Activated naive CD8-positive, alpha-beta T cell treated with anti-CD3 and anti-CD28 coated beads, Interleukin-2, amount 50 U/mL, for 24 hours (primary cell): Measurements from ENCODE around the gene SORCS2.

Experiments used
- ATAC-seq: fragments of 150-1000 bp; cut with Tn5 transposase; one replicate; pipeline ENCODE4 v1.10.0; 2021
- DNase-seq: peaks from one replicate; pipeline ENCODE4 v3.0.0; 2021
- H3K27ac Mint-ChIP-seq: one replicate; pipeline ENCODE4 v1.8.0; 2021; ENCODE audit warnings: mild to moderate bottlenecking, mixed read lengths
- H3K27me3 Mint-ChIP-seq: one replicate; pipeline ENCODE4 v1.8.0; 2021; ENCODE audit warnings: mixed read lengths
- H3K36me3 Mint-ChIP-seq: one replicate; pipeline ENCODE4 v1.8.0; 2021; ENCODE audit warnings: low read depth, mixed read lengths
- H3K4me1 Mint-ChIP-seq: one replicate; pipeline ENCODE4 v1.8.0; 2021; ENCODE audit warnings: mixed read lengths
- H3K4me3 Mint-ChIP-seq: one replicate; pipeline ENCODE4 v1.8.0; 2021; ENCODE audit warnings: mild to moderate bottlenecking, moderate library complexity, mixed read lengths
- H3K9me3 Mint-ChIP-seq: one replicate; pipeline ENCODE4 v1.8.0; 2021; ENCODE audit warnings: mixed read lengths

The SORCS2 gene

DNA sequence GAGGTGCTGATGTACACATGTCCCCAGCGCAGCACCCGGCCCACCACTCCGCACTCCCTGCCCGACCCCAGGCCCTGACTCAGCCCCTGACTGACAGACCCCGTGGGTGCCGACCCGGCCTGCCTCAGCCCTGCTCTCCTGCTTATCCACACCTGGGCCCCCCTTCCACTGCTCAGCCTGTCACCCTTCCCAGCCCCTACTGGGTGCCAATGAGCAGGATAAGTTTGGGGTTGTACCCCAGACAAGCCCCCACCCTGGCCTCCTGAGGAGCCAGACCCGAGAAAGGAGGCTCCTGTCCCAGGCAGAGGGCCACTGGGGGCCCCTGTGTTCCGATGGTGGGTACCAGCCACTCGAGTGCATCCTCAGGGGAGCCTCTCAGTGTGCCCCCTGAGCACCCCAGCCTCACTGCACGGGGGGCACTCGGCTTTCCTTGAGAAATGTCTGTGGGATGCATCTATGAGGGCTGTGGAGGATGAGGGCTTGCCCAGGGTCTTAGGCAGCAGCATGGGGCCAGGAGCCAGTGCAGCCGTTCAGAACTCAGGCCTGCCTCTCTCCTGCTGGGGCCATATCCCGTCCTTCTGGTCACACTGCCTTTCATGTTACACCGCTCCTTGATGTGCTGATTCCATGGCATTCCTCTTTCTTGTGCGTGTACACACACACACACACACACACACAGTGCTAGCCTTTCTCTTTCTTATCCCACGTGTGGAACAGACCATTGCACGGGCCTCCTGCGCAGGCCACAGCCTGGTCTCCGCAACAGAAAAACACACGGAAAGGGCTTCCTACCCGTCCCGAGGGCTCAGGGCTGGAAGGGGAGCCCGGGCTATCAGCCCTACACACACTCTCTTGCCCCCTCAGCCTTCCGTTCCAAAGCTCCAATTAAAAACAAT is 462.5 kb downstream of the SORCS2 start:
- Mint-ChIP-seq H3K36me3 (no peaks in the 10 kb centered on the region), H3K27me3 (peaks cover 13% of the 10 kb centered on the region), H3K9me3 (no peaks in the 10 kb centered on the region), H3K27ac (no peak overlapping the region), H3K4me3 (no peak overlapping the region), H3K4me1 (peaks cover 12% of the 10 kb centered on the region)
- DNase-seq (no peak), ATAC-seq (no peak)

- Mint-ChIP-seq H3K27ac (no peak overlapping the region), H3K36me3 (no peaks in the 10 kb centered on the region), H3K27me3 (peaks cover 13% of the 10 kb centered on the region), H3K9me3 (no peaks in the 10 kb centered on the region), H3K4me3 (no peak overlapping the region), H3K4me1 (peaks cover 5% of the 10 kb centered on the region)
- ATAC-seq (no peak), DNase-seq (no peak)
These were observed 463.3 kb downstream of the SORCS2 start for GRCh38 chr4:7655511-7656243.

GRCh38 chr4:7656244-7656800 is 464.0 kb downstream of the SORCS2 start:
- ATAC-seq (no peak), DNase-seq (no peak)
- Mint-ChIP-seq H3K4me3 (no peak overlapping the region), H3K27me3 (peaks cover 11% of the 10 kb centered on the region), H3K9me3 (no peaks in the 10 kb centered on the region), H3K36me3 (no peaks in the 10 kb centered on the region), H3K4me1 (no peaks in the 10 kb centered on the region), H3K27ac (no peak overlapping the region)

GRCh38 chr4:7657545-7658297 is 465.4 kb downstream of the SORCS2 start:
- Mint-ChIP-seq H3K27ac (no peak overlapping the region), H3K4me1 (no peaks in the 10 kb centered on the region), H3K4me3 (no peak overlapping the region), H3K9me3 (no peaks in the 10 kb centered on the region), H3K36me3 (no peaks in the 10 kb centered on the region), H3K27me3 (peaks cover 8% of the 10 kb centered on the region)
- ATAC-seq = no peak
- no peak for DNase-seq

DNA sequence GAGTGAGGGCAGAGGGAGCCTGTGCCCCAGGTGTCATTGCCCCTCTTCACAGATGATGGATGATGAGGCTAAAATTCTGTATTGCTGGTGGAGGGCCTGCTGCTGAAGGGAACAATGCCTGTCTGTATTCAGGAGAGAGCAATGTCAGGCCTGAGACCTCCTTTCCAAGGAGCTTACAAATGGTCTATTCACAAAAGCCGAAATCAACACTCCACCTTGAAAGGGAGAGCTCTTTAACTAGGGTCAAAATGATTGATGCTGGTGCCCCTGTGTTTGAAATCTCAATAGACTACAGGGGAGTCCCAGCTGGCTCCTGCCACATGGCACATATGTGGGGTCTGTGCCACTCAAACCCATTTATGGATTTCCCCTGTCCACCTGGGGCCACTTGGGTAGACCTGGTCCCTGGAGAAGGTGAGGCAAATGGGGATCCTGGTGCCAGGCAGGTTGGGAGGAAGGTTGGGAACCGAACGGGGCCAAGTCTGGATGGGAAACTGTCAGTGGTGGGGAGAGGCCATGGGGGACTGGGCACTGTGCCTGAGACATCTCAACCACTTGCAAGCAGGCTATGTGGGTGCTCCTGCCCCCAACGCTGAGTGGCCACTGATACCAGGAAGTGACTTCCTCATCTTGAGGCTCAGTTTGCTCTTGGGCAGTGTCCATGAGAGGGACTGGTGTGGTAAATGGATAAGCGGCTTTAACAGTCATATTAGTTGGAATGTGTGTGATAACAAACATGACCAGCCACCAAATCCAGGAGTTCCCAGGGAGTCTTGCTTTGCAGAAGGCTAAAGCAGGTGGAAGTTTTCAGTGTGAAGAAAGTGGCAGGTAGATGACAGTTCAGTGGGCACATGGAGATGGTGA is 466.2 kb downstream of the SORCS2 start:
- no peak for DNase-seq
- Mint-ChIP-seq H3K27ac (no peak overlapping the region), H3K4me1 (no peaks in the 10 kb centered on the region), H3K4me3 (no peak overlapping the region), H3K9me3 (no peaks in the 10 kb centered on the region), H3K36me3 (no peaks in the 10 kb centered on the region), H3K27me3 (peaks cover 8% of the 10 kb centered on the region)
- ATAC-seq = no peak

- Mint-ChIP-seq H3K9me3 (no peaks in the 10 kb centered on the region), H3K27ac (no peak overlapping the region), H3K27me3 (peaks cover 4% of the 10 kb centered on the region), H3K4me3 (no peak overlapping the region), H3K36me3 (no peaks in the 10 kb centered on the region), H3K4me1 (no peaks in the 10 kb centered on the region)
- ATAC-seq (no peak), DNase-seq (no peak)
These were observed 467.3 kb downstream of the SORCS2 start for GRCh38 chr4:7659429-7660175.

- Mint-ChIP-seq H3K27ac (no peak overlapping the region), H3K4me1 (no peaks in the 10 kb centered on the region), H3K27me3 (peaks cover 4% of the 10 kb centered on the region), H3K4me3 (no peak overlapping the region), H3K36me3 (no peaks in the 10 kb centered on the region), H3K9me3 (no peaks in the 10 kb centered on the region)
- ATAC-seq (no peak), DNase-seq (no peak)
These were observed 468.1 kb downstream of the SORCS2 start for GRCh38 chr4:7660176-7661039.

GRCh38 chr4:7661066-7661748 is 468.9 kb downstream of the SORCS2 start:
- Mint-ChIP-seq H3K27ac (no peak overlapping the region), H3K36me3 (no peaks in the 10 kb centered on the region), H3K9me3 (no peaks in the 10 kb centered on the region), H3K27me3 (no peaks in the 10 kb centered on the region), H3K4me1 (no peaks in the 10 kb centered on the region), H3K4me3 (no peak overlapping the region)
- no peak for DNase-seq
- no peak for ATAC-seq

DNA sequence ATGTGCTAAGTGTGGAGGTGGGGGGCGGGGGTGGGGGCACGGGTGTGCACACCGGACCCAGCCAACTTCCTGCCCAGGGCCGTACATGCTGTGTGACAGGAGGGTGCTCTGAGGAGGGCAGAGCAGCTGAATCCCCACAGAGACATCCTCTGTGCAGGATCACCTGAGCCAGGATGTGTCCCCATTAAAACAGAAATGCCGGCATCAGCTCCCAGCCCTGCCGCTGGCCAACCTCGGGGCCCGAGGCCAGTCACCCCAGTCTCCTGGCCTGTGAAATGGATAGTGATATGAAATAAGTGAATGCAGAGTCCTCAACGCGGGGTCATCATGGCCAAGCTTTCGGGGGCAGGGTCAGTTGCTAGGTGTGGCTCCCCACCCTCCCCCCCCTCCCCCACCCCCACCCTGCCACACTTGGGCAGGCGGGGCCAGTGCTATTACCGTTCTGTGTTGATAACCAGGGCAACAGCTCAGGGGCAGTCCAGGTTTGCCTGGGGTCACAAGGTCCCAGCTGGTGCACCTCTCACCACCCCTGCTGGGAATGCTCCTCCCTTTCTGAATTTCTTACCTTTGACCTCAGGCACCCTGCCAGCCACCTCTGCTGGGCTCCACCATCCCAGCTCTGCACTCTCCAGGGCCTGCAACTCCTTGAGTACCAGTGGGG is 469.6 kb downstream of the SORCS2 start:
- no peak for ATAC-seq

GRCh38 chr4:7662507-7662846 is 470.1 kb downstream of the SORCS2 start:
- no peak for ATAC-seq
- H3K9me3 Mint-ChIP-seq = no peaks in the 10 kb centered on the region
- DNase-seq = no peak
- H3K27ac Mint-ChIP-seq = no peak overlapping the region
- no peaks in the 10 kb centered on the region for H3K27me3 Mint-ChIP-seq
- H3K4me1 Mint-ChIP-seq = no peaks in the 10 kb centered on the region
- no peak overlapping the region for H3K4me3 Mint-ChIP-seq
- H3K36me3 Mint-ChIP-seq = no peaks in the 10 kb centered on the region

More for the DNA sequence above, 469.6 kb downstream of the SORCS2 start:
- Mint-ChIP-seq H3K27me3 (no peaks in the 10 kb centered on the region), H3K4me3 (no peak overlapping the region), H3K27ac (no peak overlapping the region), H3K36me3 (no peaks in the 10 kb centered on the region), H3K9me3 (no peaks in the 10 kb centered on the region), H3K4me1 (no peaks in the 10 kb centered on the region)
- DNase-seq = no peak

GRCh38 chr4:7663075-7663541 is 470.8 kb downstream of the SORCS2 start:
- H3K4me1 Mint-ChIP-seq = no peaks in the 10 kb centered on the region
- no peaks in the 10 kb centered on the region for H3K36me3 Mint-ChIP-seq
- no peaks in the 10 kb centered on the region for H3K27me3 Mint-ChIP-seq
- H3K9me3 Mint-ChIP-seq = no peaks in the 10 kb centered on the region
- no peak overlapping the region for H3K27ac Mint-ChIP-seq
- ATAC-seq (no peak), DNase-seq (no peak)
- H3K4me3 Mint-ChIP-seq = no peak overlapping the region

DNA sequence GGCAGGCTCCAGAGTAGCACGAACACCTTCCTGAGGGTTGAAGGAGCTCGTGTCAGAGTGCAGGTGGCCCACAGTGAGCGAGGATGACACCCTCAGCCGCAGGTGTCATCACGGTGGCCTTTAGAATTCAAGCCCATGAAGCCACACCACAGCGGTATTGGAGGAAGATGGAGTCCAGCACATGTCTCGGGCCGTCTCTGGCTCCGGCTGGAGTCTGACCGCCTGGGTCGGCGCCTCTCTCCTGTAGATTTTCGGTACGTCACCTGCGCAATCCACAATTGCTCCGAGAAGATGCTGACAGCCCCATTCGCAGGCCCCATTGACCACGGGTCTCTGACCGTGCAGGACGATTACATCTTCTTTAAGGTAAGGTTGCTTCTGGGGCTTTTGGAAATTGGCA is 471.8 kb downstream of the SORCS2 start:
- Mint-ChIP-seq H3K27me3 (no peaks in the 10 kb centered on the region), H3K4me3 (no peak overlapping the region), H3K36me3 (no peaks in the 10 kb centered on the region), H3K9me3 (no peaks in the 10 kb centered on the region), H3K27ac (no peak overlapping the region), H3K4me1 (no peaks in the 10 kb centered on the region)
- DNase-seq (no peak), ATAC-seq (no peak)
